Measurements from ENCODE around the gene PSPC1. TPM values are rescaled to one million over a fixed set of nuclear protein-coding genes. Genes with fewer than 3 reads are reported as not detected.
"Not testable (repeated sequence)": the region's sequence is repeated elsewhere in the genome, so short reads cannot be mapped to it uniquely, and the experiment has no call there.

PSPC1 gene
- polyA plus RNA-seq, 1 experiment, result 42.9 TPM

- Histone ChIP-seq H3K9me3 (ENCODE audit: control insufficient read depth, insufficient read depth, low read length) (no peaks in the 10 kb centered on the region), H3K4me3 (ENCODE audit: low read depth, low read length) (no peak overlapping the region), H3K27ac (ENCODE audit: low read depth, low read length) (no peak overlapping the region), H3K27me3 (ENCODE audit: control insufficient read depth, insufficient read depth, low read length) (no peaks in the 10 kb centered on the region)
- CTCF ChIA-PET, result interaction anchor here (1.0 kb wide), 1 partner anchor 19 kb away, joined by 3 read pairs; no protein-coding TSS in a partner anchor
- DNase-seq (ENCODE audit: low read depth, low spot score), result no peak
- POLR2A ChIA-PET, result no interaction called here
- no peak for TF ChIP-seq CTCF (IDR thresholded peaks at IDR 0.05; ENCODE audit: low read depth, low read length)
These were observed 9.3 kb upstream of the PSPC1 start for GRCh38 chr13:19791953-19792537.

- no peak for TF ChIP-seq CTCF (IDR thresholded peaks at IDR 0.05; ENCODE audit: low read depth, low read length)
- ChIA-PET POLR2A (interaction anchor here (0.9 to 1.0 kb wide), 2 partner anchors 21 to 82 kb away, joined by 3 read pairs; partner anchors contain the start of gene ZMYM5), CTCF (no interaction called here)
- H3K27me3 ChIP-seq (ENCODE audit: control insufficient read depth, insufficient read depth, low read length), result no peaks in the 10 kb centered on the region
- H3K4me3 ChIP-seq (ENCODE audit: low read depth, low read length), result peak overlapping the region; percentile 96
- no peaks in the 10 kb centered on the region; the same call in 1 of the 2 replicates for H3K9me3 ChIP-seq (ENCODE audit: control insufficient read depth, insufficient read depth, low read length)
- H3K27ac ChIP-seq (ENCODE audit: low read depth, low read length), result peak overlapping the region; percentile 90
- no peak for DNase-seq (ENCODE audit: low read depth, low spot score)
These were observed 557 bp downstream of the PSPC1 start for GRCh38 chr13:19782049-19782726.

GRCh38 chr13:19781526-19781925 is 1.2 kb downstream of the PSPC1 start:
- Histone ChIP-seq H3K27me3 (ENCODE audit: control insufficient read depth, insufficient read depth, low read length) (no peaks in the 10 kb centered on the region), H3K27ac (ENCODE audit: low read depth, low read length) (no peak overlapping the region), H3K9me3 (ENCODE audit: control insufficient read depth, insufficient read depth, low read length) (no peaks in the 10 kb centered on the region; the same call in 1 of the 2 replicates), H3K4me3 (ENCODE audit: low read depth, low read length) (peak overlapping the region; percentile 96)
- CTCF ChIA-PET, result no interaction called here
- DNase-seq (ENCODE audit: low read depth, low spot score), result no peak
- POLR2A ChIA-PET, result interaction anchor here (1.0 kb wide), 1 partner anchor 82 kb away, joined by 3 read pairs; the partner anchor contains the start of gene ZMYM5
- TF ChIP-seq CTCF (IDR thresholded peaks at IDR 0.05; ENCODE audit: low read depth, low read length), result no peak

GRCh38 chr13:19780753-19781418 is 1.9 kb downstream of the PSPC1 start:
- DNase-seq (ENCODE audit: low read depth, low spot score); CTCF ChIA-PET; POLR2A ChIA-PET; H3K27me3 ChIP-seq (ENCODE audit: control insufficient read depth, insufficient read depth, low read length); H3K9me3 ChIP-seq (ENCODE audit: control insufficient read depth, insufficient read depth, low read length); H3K27ac ChIP-seq (ENCODE audit: low read depth, low read length): not testable (repeated sequence)
- peak overlapping the region; percentile 96 for H3K4me3 ChIP-seq (ENCODE audit: low read depth, low read length)

GRCh38 chr13:19772306-19772705 is 10.4 kb downstream of the PSPC1 start:
- H3K4me3 ChIP-seq (ENCODE audit: low read depth, low read length), result no peak overlapping the region
- no peaks in the 10 kb centered on the region for H3K27me3 ChIP-seq (ENCODE audit: control insufficient read depth, insufficient read depth, low read length)
- ChIA-PET POLR2A (no interaction called here), CTCF (no interaction called here)
- no peaks in the 10 kb centered on the region for H3K9me3 ChIP-seq (ENCODE audit: control insufficient read depth, insufficient read depth, low read length)
- TF ChIP-seq CTCF (IDR thresholded peaks at IDR 0.05; ENCODE audit: low read depth, low read length), result no peak
- no peak overlapping the region for H3K27ac ChIP-seq (ENCODE audit: low read depth, low read length)
- DNase-seq (ENCODE audit: low read depth, low spot score), result no peak
